ENCODE results near the gene SYCP3. TPM values are rescaled to one million over a fixed set of nuclear protein-coding genes. Genes with fewer than 3 reads are reported as not detected.

Gene SYCP3
- total and polyA plus RNA-seq, 2 donors from 2014 or later = 0.25 to 0.54 TPM

DNA sequence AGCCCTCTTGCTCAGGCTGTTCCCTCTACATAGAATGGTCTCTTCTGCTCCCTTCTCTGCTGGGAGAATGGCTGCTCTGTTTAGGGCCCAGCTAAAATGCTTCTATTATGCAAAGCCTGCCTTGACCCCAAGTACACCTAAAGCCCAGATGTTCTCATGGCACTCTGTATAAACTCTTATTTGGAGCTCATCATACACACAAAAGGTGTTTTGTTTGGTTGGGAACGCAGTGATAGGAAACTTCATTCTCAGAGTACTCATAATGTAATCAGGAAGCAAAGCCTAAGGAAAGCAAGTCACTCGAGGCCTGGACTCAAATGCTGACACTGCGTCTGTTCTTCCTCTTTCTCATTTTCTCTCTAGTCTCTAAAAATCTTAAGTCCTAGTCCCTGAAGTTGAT is 38.2 kb upstream of the SYCP3 start:
- Histone ChIP-seq H3K9ac (ENCODE audit: low read length in 3 of 3) (no peak overlapping the region), H3K4me3 (ENCODE audit: low read length in 3 of 3) (no peak overlapping the region), H3K27ac (ENCODE audit: low read depth in 2 of 2, low read length in 2 of 2) (no peak overlapping the region), H3K36me3 (ENCODE audit: control insufficient read depth in 2 of 3, insufficient read depth in 3 of 3, low read length in 3 of 3) (peaks cover 0 to 6% (median 0%) of the 10 kb centered on the region in 3 donors), H3K27me3 (ENCODE audit: control insufficient read depth, insufficient read depth, low read length) (no peaks in the 10 kb centered on the region), H3K9me3 (ENCODE audit: control insufficient read depth in 2 of 3, insufficient read depth in 1 of 3, low read length in 3 of 3) (no peaks in the 10 kb centered on the region), H3K4me1 (ENCODE audit: control insufficient read depth in 2 of 3, insufficient read depth in 2 of 3, low read depth in 1 of 3, low read length in 3 of 3) (no peaks in the 10 kb centered on the region)
- intact Hi-C loops (cut with DNase I) = no loop called here
- no peak for FAIRE-seq
- no peak for DNase-seq
- no peak for TF ChIP-seq CTCF (IDR thresholded peaks at IDR 0.05; ENCODE audit: borderline replicate concordance, extremely low read depth, insufficient read depth)

- FAIRE-seq (no peak), DNase-seq (no peak)
- H3K9me3 ChIP-seq (ENCODE audit: control insufficient read depth in 2 of 3, insufficient read depth in 1 of 3, low read length in 3 of 3) = no peaks in the 10 kb centered on the region
- no peak overlapping the region for H3K4me3 ChIP-seq (ENCODE audit: low read length in 3 of 3)
- H3K9ac ChIP-seq (ENCODE audit: low read length in 3 of 3) = no peak overlapping the region
- peaks cover 0 to 4% (median 0%) of the 10 kb centered on the region in 3 donors for H3K36me3 ChIP-seq (ENCODE audit: control insufficient read depth in 2 of 3, insufficient read depth in 3 of 3, low read length in 3 of 3)
- no peak for TF ChIP-seq CTCF (IDR thresholded peaks at IDR 0.05; ENCODE audit: borderline replicate concordance, extremely low read depth, insufficient read depth)
- intact Hi-C loops (cut with DNase I) = no loop called here
- no peaks in the 10 kb centered on the region for H3K27me3 ChIP-seq (ENCODE audit: control insufficient read depth, insufficient read depth, low read length)
- no peaks in the 10 kb centered on the region for H3K4me1 ChIP-seq (ENCODE audit: control insufficient read depth in 2 of 3, insufficient read depth in 2 of 3, low read depth in 1 of 3, low read length in 3 of 3)
- no peak overlapping the region for H3K27ac ChIP-seq (ENCODE audit: low read depth in 2 of 2, low read length in 2 of 2)
Measured at GRCh38 chr12:101775816-101776215, 36.6 kb upstream of the SYCP3 start.

GRCh38 chr12:101773650-101774162 is 34.4 kb upstream of the SYCP3 start:
- peaks cover 2 to 12% (median 4%) of the 10 kb centered on the region in 3 donors for H3K36me3 ChIP-seq (ENCODE audit: control insufficient read depth in 2 of 3, insufficient read depth in 3 of 3, low read length in 3 of 3)
- TF ChIP-seq CTCF (IDR thresholded peaks at IDR 0.05; ENCODE audit: borderline replicate concordance, extremely low read depth, insufficient read depth) = peak; percentile 91
- no peak overlapping the region for H3K27ac ChIP-seq (ENCODE audit: low read depth in 2 of 2, low read length in 2 of 2)
- H3K4me1 ChIP-seq (ENCODE audit: control insufficient read depth in 2 of 3, insufficient read depth in 2 of 3, low read depth in 1 of 3, low read length in 3 of 3) = no peaks in the 10 kb centered on the region
- intact Hi-C loops (cut with DNase I) = no loop called here
- H3K9me3 ChIP-seq (ENCODE audit: control insufficient read depth in 2 of 3, insufficient read depth in 1 of 3, low read length in 3 of 3) = no peaks in the 10 kb centered on the region
- FAIRE-seq = peak; percentile 95
- no peaks in the 10 kb centered on the region for H3K27me3 ChIP-seq (ENCODE audit: control insufficient read depth, insufficient read depth, low read length)
- H3K4me3 ChIP-seq (ENCODE audit: low read length in 3 of 3) = no peak overlapping the region
- DNase-seq = peak in 4 of 5 donors; percentile 55 to 68 (median 60)
- H3K9ac ChIP-seq (ENCODE audit: low read length in 3 of 3) = no peak overlapping the region

All from kidney (tissue), 14 donors.